ENCODE results near the gene ZNF670. TPM values are rescaled to one million over a fixed set of nuclear protein-coding genes. Genes with fewer than 3 reads are reported as not detected.

ZNF670 gene
- total RNA-seq, 1 donor from 2014 or later: 3.3 TPM

GRCh38 chr1:247096112-247096511 lies 17.5 kb upstream of the ZNF670 start:
- Mint-ChIP-seq H3K4me1 (ENCODE audit: unreplicated experiment) (no peaks in the 10 kb centered on the region), H3K36me3 (ENCODE audit: unreplicated experiment) (peaks cover 39% of the 10 kb centered on the region), H3K27me3 (ENCODE audit: unreplicated experiment) (no peaks in the 10 kb centered on the region), H3K27ac (ENCODE audit: unreplicated experiment) (no peak overlapping the region), H3K4me3 (ENCODE audit: unreplicated experiment) (no peak overlapping the region), H3K9me3 (ENCODE audit: unreplicated experiment) (peaks cover 33% of the 10 kb centered on the region)
- TF ChIP-seq, protein P1, sequence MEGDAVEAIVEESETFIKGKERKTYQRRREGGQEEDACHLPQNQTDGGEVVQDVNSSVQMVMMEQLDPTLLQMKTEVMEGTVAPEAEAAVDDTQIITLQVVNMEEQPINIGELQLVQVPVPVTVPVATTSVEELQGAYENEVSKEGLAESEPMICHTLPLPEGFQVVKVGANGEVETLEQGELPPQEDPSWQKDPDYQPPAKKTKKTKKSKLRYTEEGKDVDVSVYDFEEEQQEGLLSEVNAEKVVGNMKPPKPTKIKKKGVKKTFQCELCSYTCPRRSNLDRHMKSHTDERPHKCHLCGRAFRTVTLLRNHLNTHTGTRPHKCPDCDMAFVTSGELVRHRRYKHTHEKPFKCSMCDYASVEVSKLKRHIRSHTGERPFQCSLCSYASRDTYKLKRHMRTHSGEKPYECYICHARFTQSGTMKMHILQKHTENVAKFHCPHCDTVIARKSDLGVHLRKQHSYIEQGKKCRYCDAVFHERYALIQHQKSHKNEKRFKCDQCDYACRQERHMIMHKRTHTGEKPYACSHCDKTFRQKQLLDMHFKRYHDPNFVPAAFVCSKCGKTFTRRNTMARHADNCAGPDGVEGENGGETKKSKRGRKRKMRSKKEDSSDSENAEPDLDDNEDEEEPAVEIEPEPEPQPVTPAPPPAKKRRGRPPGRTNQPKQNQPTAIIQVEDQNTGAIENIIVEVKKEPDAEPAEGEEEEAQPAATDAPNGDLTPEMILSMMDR (IDR thresholded peaks at IDR 0.05): no peak
- DNase-seq (ENCODE audit: extremely low spot score, unreplicated experiment): peak; percentile 11

DNA sequence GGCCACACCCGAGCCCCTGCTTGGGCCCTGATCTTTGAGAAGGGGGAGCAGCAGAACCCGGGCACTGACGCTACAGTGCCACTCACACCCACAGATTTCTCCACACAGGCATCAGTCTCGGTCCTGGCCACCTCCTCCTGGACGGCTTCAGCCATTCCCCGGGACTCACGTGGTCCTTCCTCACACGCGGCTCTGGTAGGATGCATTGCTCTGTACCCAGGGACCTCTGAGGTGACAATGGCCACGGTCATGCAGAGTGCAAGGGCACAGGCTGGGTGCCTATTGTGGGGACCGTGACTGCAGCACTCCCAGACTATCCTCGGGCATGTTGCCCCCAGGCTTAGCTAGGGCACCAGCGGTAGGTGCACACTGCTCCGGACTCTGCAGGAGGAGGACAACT lies 11.8 kb upstream of the ZNF670 start:
- TF ChIP-seq, protein P1 (IDR thresholded peaks at IDR 0.05): no peak
- Mint-ChIP-seq H3K27ac (ENCODE audit: unreplicated experiment) (no peak overlapping the region), H3K4me1 (ENCODE audit: unreplicated experiment) (no peaks in the 10 kb centered on the region), H3K9me3 (ENCODE audit: unreplicated experiment) (peaks cover 5% of the 10 kb centered on the region), H3K4me3 (ENCODE audit: unreplicated experiment) (no peak overlapping the region), H3K36me3 (ENCODE audit: unreplicated experiment) (no peaks in the 10 kb centered on the region), H3K27me3 (ENCODE audit: unreplicated experiment) (no peaks in the 10 kb centered on the region)
- no peak for DNase-seq (ENCODE audit: extremely low spot score, unreplicated experiment)

GRCh38 chr1:247089616-247090375 lies 11.2 kb upstream of the ZNF670 start:
- H3K27me3 Mint-ChIP-seq (ENCODE audit: unreplicated experiment): no peaks in the 10 kb centered on the region

DNA sequence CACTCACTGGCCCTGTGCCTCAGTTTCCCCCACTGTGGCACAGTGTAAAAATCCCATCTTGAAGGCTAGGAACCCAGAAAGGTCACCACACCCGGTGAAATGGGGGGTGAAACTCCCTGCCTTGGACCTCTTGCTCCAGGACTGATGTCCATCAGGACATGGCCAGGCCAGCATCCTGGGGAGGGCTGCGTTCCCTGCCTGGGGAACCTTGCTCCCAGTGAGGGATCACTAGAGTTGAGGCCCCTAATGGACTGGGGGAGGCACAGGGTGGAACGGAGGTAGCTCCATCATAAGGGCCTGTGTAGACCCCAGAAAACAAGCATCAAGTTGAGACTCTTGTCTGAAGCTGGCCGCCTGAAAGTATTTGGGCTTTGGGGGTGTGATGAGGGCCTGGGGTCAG lies 10.4 kb upstream of the ZNF670 start:
- H3K27me3 Mint-ChIP-seq (ENCODE audit: unreplicated experiment): no peaks in the 10 kb centered on the region
- H3K4me3 Mint-ChIP-seq (ENCODE audit: unreplicated experiment): no peak overlapping the region
- no peaks in the 10 kb centered on the region for H3K36me3 Mint-ChIP-seq (ENCODE audit: unreplicated experiment)
- peaks cover 8% of the 10 kb centered on the region for H3K9me3 Mint-ChIP-seq (ENCODE audit: unreplicated experiment)
- no peak overlapping the region for H3K27ac Mint-ChIP-seq (ENCODE audit: unreplicated experiment)
- no peak for DNase-seq (ENCODE audit: extremely low spot score, unreplicated experiment)
- H3K4me1 Mint-ChIP-seq (ENCODE audit: unreplicated experiment): no peaks in the 10 kb centered on the region
- TF ChIP-seq, protein P1 (IDR thresholded peaks at IDR 0.05): no peak

More at GRCh38 chr1:247089616-247090375, 11.2 kb upstream of the ZNF670 start:
- H3K36me3 Mint-ChIP-seq (ENCODE audit: unreplicated experiment): no peaks in the 10 kb centered on the region
- TF ChIP-seq, protein P1 (IDR thresholded peaks at IDR 0.05): no peak
- peaks cover 5% of the 10 kb centered on the region for H3K9me3 Mint-ChIP-seq (ENCODE audit: unreplicated experiment)
- no peak for DNase-seq (ENCODE audit: extremely low spot score, unreplicated experiment)
- no peak overlapping the region for H3K27ac Mint-ChIP-seq (ENCODE audit: unreplicated experiment)
- H3K4me3 Mint-ChIP-seq (ENCODE audit: unreplicated experiment): no peak overlapping the region
- no peaks in the 10 kb centered on the region for H3K4me1 Mint-ChIP-seq (ENCODE audit: unreplicated experiment)

- Mint-ChIP-seq H3K27ac (ENCODE audit: unreplicated experiment) (no peak overlapping the region), H3K27me3 (ENCODE audit: unreplicated experiment) (peaks cover 7% of the 10 kb centered on the region), H3K4me1 (ENCODE audit: unreplicated experiment) (no peaks in the 10 kb centered on the region), H3K4me3 (ENCODE audit: unreplicated experiment) (no peak overlapping the region), H3K36me3 (ENCODE audit: unreplicated experiment) (no peaks in the 10 kb centered on the region), H3K9me3 (ENCODE audit: unreplicated experiment) (peaks cover 4% of the 10 kb centered on the region)
- TF ChIP-seq, protein P1 (IDR thresholded peaks at IDR 0.05): no peak
- DNase-seq (ENCODE audit: extremely low spot score, unreplicated experiment): no peak
Measured at GRCh38 chr1:247087256-247087655, 8.6 kb upstream of the ZNF670 start.

Measured in osteocyte (in vitro differentiated cells).